Activated naive CD4-positive, alpha-beta T cell treated with anti-CD3 and anti-CD28 coated beads, Interleukin-2, amount 10 ng/mL, durations not matched to agents 5 hours and 36 hours (primary cell): Measurements from ENCODE around the gene OR8D1. TPM values are rescaled to one million over a fixed set of nuclear protein-coding genes. Genes with fewer than 3 reads are reported as not detected.

Source experiments
- total RNA-seq, 2 experiments: library from RNA; stranded (reverse); gene quantifications; one replicate each; pipeline ENCODE4 v1.2.3, GENCODE V29; 2021

The OR8D1 gene
- total RNA-seq = not detected

GRCh38 chr11:124313849-124314248 lies at the start of gene OR8D1:
Gene OR8D1 (minus strand): TSS chr11:124313949. CDS start chr11:124310766, 3,183 bp downstream.

GRCh38 chr11:124320097-124320496 lies 6.3 kb upstream of the OR8D1 start, which contains the start of gene OR8D2:
Gene OR8D2 (minus strand): TSS chr11:124320197. CDS start chr11:124320197, 0 bp downstream.

GRCh38 chr11:124256076-124256475 lies 57.7 kb downstream of the OR8D1 start, which contains the start of gene OR8G5:
Gene OR8G5 (plus strand): TSS chr11:124256376. CDS start chr11:124264932, 8,556 bp downstream.

Other genes with a start within 250 kb of the OR8D1 start
- 1 to 10 TPM; 6.5 to 6.8 TPM for gene VWA5A, start 198.5 kb downstream of the OR8D1 start, total RNA-seq
- gene OR10D3, start 130.6 kb downstream of the OR8D1 start, total RNA-seq = not detected
- not detected for gene OR8G1, start 72.9 kb downstream of the OR8D1 start, total RNA-seq
- not detected for gene OR8G5, start 57.6 kb downstream of the OR8D1 start, total RNA-seq
- gene OR8D2, start 6.2 kb upstream of the OR8D1 start, total RNA-seq = not detected
- not detected for gene OR8B2, start 70.5 kb upstream of the OR8D1 start, total RNA-seq
- not detected for gene OR8B3, start 85.1 kb upstream of the OR8D1 start, total RNA-seq
- gene OR8B4, start 110.9 kb upstream of the OR8D1 start, total RNA-seq = not detected
- gene OR8B8, start 131.7 kb upstream of the OR8D1 start, total RNA-seq = not detected
- not detected for gene OR8B12, start 229.7 kb upstream of the OR8D1 start, total RNA-seq